Naive thymus-derived CD8-positive, alpha-beta T cell (primary cell): ENCODE results near the gene SLIT1. TPM values are rescaled to one million over a fixed set of nuclear protein-coding genes. Genes with fewer than 3 reads are reported as not detected.

Source experiments
- ATAC-seq, 2 donors: fragments of 150-1000 bp; cut with Tn5 transposase in 1 of 2; sonication (Bioruptor Pico), chemical (Tn5 transposase) in 1 of 2; 1 replicate in 1 of 2; 2 replicates in 1 of 2; pipeline ENCODE4 v1.10.0; 2021; ENCODE audit warnings: mild to moderate bottlenecking in 2 of 2, moderate library complexity in 2 of 2
- POLR2A ChIA-PET: fragments of 350-600 bp; sonication (Branson Sonifier 250); formaldehyde crosslinking; loops from one replicate; lab custom pipeline; 2021; ENCODE audit warnings: antibody characterized with exemption; lab: Charles Lee
- DNase-seq, 10 donors: peaks; one replicate each; pipeline versions ENCODE4 v3.0.0 to v3.0.0-alpha.2; 2020 to 2022
- H3K27ac Mint-ChIP-seq, 10 donors: one replicate each; pipeline ENCODE4 v1.8.0; 2020 to 2022; ENCODE audit warnings: mild to moderate bottlenecking in 10 of 10, mixed read lengths in 10 of 10, moderate library complexity in 4 of 10, inconsistent platforms in 1 of 10
- H3K27me3 Mint-ChIP-seq, 5 donors: one replicate each; pipeline ENCODE4 v1.8.0; 2021 to 2022; ENCODE audit warnings: mixed read lengths in 5 of 5
- H3K36me3 Mint-ChIP-seq, 3 donors: one replicate each; pipeline ENCODE4 v1.8.0; 2020 to 2022; ENCODE audit warnings: mixed read lengths in 3 of 3, mild to moderate bottlenecking in 2 of 3, inconsistent platforms in 1 of 3
- H3K4me1 Mint-ChIP-seq, 4 donors: one replicate each; pipeline ENCODE4 v1.8.0; 2021 to 2022; ENCODE audit warnings: mixed read lengths in 4 of 4
- H3K4me3 Mint-ChIP-seq, 10 donors: one replicate each; pipeline ENCODE4 v1.8.0; 2020 to 2022; ENCODE audit warnings: mild to moderate bottlenecking in 10 of 10, mixed read lengths in 10 of 10, moderate library complexity in 6 of 10, inconsistent platforms in 1 of 10
- H3K9me3 Mint-ChIP-seq, 9 donors: one replicate each; pipeline ENCODE4 v1.8.0; 2020 to 2022; ENCODE audit warnings: mixed read lengths in 9 of 9, mild to moderate bottlenecking in 3 of 9, inconsistent platforms in 1 of 9, moderate library complexity in 1 of 9
- polyA plus RNA-seq, 3 donors: library from polyadenylated mRNA; unstranded; fragments of 300-500 nt; fragmentation: Illumina TruSeq; gene quantifications; one replicate each; pipeline ENCODE4 v1.2.3, GENCODE V29; 2021
- total RNA-seq, 8 experiments: library from RNA in 2 of 8; stranded (reverse) in 2 of 8; gene quantifications; one replicate each; pipeline ENCODE4 v1.2.3 and lab custom pipeline; 2021 to 2026

The SLIT1 gene
- total and polyA plus RNA-seq, 5 experiments from 2014 or later = 0.05 to 0.26 (median 0.11) TPM; not detected in 2

DNA sequence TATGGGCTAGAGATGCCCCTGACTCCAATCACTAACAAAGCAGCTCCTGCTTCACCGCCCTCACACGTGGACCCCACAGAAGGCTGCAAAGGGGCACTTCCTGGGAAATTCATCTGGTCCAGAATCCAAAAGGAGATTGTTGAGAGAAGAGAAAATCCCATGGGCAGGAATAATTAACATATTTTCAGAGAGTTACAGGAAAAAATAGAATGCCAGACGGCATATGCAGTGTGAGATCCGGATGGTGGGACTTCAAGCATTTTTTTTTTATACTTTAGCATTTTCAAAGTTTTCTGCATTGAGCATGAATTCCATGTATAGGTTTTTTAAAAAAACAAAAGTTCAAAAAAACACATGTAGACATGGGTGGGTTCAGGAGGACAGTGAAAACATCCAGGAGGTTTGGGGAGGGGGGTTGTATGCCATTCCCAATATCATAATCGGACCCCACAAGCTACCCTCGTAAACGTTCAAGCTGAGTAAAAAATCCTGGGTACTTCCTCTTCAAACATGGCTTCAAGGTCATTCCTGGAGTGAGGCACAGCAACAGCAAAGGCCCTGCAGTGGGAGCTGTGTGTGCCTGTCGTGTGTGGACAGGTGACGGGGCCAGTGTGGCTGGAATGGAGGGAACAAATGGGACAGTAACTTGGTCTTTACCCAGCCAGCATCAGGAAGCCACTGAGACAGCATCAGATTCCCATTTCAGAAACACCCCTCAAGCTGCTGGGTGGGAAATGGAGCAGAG, 128.1 kb downstream of the SLIT1 start:
- POLR2A ChIA-PET = interaction anchor here (0.7 kb wide), 1 partner anchor 165 kb away, joined by 4 read pairs; no protein-coding TSS in a partner anchor
- no peak overlapping the region for H3K27ac Mint-ChIP-seq
- no peaks in the 10 kb centered on the region for H3K4me1 Mint-ChIP-seq
- no peaks in the 10 kb centered on the region for H3K9me3 Mint-ChIP-seq
- H3K4me3 Mint-ChIP-seq = no peak overlapping the region
- peaks cover 0 to 2% (median 0%) of the 10 kb centered on the region in 5 donors for H3K27me3 Mint-ChIP-seq
- ATAC-seq = no peak
- H3K36me3 Mint-ChIP-seq = no peaks in the 10 kb centered on the region
- no peak for DNase-seq

GRCh38 chr10:97056003-97056630, 129.6 kb downstream of the SLIT1 start:
- Mint-ChIP-seq H3K4me3 (no peak overlapping the region), H3K9me3 (no peaks in the 10 kb centered on the region), H3K27ac (no peak overlapping the region), H3K4me1 (no peaks in the 10 kb centered on the region), H3K36me3 (no peaks in the 10 kb centered on the region), H3K27me3 (peaks cover 0 to 2% (median 0%) of the 10 kb centered on the region in 5 donors)
- POLR2A ChIA-PET = no interaction called here
- no peak for ATAC-seq
- no peak for DNase-seq

- no peak for ATAC-seq
- Mint-ChIP-seq H3K27ac (no peak overlapping the region), H3K4me3 (no peak overlapping the region), H3K27me3 (peaks cover 0 to 9% (median 4%) of the 10 kb centered on the region in 5 donors), H3K4me1 (peaks cover 0 to 4% (median 0%) of the 10 kb centered on the region in 4 donors), H3K9me3 (peaks cover 0 to 2% (median 0%) of the 10 kb centered on the region in 9 donors), H3K36me3 (no peaks in the 10 kb centered on the region)
- no peak for DNase-seq
- POLR2A ChIA-PET = no interaction called here
These were observed 132.5 kb downstream of the SLIT1 start for GRCh38 chr10:97053276-97053675.

DNA sequence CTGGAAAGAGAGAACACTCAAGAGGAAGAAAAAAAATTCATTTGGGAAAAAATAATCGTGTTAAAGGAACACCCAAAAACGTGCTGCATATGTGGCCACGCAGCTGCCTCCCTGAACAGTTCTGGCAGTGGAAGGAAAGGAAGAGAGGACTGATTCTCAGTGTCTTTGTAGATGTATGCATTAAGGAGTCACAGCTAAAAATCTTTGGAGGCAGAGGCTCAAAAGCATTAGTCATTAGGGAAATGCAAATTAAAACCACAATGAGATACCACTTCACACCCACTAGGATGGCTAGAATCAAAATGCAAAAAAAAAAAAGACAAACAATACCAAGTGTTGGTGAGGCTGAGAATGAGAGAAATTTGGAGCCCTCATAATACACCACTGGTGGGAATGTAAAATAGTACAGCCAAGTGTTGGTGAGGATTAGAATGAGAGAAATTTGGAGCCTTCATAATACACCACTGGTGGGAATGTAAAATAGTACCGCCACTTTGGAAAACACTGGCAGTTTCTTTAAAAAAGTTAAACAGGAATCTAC, 134.7 kb downstream of the SLIT1 start:
- Mint-ChIP-seq H3K36me3 (no peaks in the 10 kb centered on the region), H3K4me1 (peaks cover 0 to 4% (median 0%) of the 10 kb centered on the region in 4 donors), H3K27ac (no peak overlapping the region), H3K4me3 (no peak overlapping the region), H3K27me3 (peaks cover 0 to 9% (median 4%) of the 10 kb centered on the region in 5 donors), H3K9me3 (peaks cover 0 to 2% (median 0%) of the 10 kb centered on the region in 9 donors)
- POLR2A ChIA-PET = no interaction called here
- DNase-seq (no peak), ATAC-seq (no peak)

DNA sequence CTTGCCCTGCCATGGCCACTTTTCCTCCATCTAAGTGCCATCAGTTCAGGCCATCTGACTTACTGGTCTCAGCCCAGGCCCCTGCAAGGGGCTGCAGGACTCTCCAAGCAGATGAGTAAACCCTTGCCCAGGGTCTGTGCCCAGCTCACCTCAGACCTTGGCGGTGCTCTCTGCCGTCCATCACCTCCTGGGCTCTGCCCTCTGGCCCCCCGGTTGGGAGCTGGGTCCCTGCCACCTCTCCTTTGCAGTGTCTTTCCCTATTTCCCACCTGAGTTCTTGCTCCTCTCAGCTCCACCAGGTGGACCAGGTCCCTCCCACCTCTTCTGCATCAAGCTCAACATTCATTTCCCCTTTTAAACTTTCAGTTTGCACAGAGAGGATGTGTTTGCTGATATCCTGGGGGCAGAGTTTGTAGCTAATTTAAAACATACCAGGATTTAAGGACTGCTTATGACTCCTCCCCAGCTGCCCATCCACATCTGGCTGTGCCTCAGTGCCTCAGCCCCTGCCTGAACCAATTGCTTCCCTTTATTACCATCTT, 135.5 kb downstream of the SLIT1 start:
- Mint-ChIP-seq H3K4me1 (peaks cover 0 to 4% (median 0%) of the 10 kb centered on the region in 4 donors), H3K9me3 (peaks cover 0 to 2% (median 0%) of the 10 kb centered on the region in 9 donors), H3K27ac (no peak overlapping the region), H3K4me3 (no peak overlapping the region), H3K27me3 (peaks cover 0 to 9% (median 4%) of the 10 kb centered on the region in 5 donors), H3K36me3 (no peaks in the 10 kb centered on the region)
- POLR2A ChIA-PET = no interaction called here
- ATAC-seq = no peak
- no peak for DNase-seq

DNA sequence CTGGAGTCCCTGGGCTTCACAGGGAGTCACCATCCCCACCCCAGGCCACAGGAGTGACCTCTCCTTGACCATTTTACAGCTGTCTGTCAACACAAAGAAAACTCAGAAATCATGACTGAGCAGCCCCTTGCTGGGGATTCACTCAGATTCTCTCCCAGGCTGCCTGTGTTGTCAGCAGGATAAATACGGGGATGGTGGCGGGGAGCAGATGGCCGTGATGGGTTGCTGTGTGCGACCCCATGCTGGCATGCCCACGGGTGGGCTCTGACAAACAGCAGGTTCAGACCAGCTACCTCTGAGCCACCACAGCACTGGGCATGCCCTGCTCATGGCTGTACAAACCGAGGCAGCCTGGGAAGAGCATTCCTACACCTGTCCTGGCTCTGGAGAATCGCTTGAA, 136.1 kb downstream of the SLIT1 start:
- peaks cover 0 to 9% (median 4%) of the 10 kb centered on the region in 5 donors for H3K27me3 Mint-ChIP-seq
- POLR2A ChIA-PET = no interaction called here
- no peaks in the 10 kb centered on the region for H3K36me3 Mint-ChIP-seq
- ATAC-seq (no peak), DNase-seq (no peak)
- no peak overlapping the region for H3K4me3 Mint-ChIP-seq
- peaks cover 0 to 4% (median 0%) of the 10 kb centered on the region in 4 donors for H3K4me1 Mint-ChIP-seq
- no peak overlapping the region for H3K27ac Mint-ChIP-seq
- peaks cover 0 to 4% (median 0%) of the 10 kb centered on the region in 9 donors for H3K9me3 Mint-ChIP-seq

DNA sequence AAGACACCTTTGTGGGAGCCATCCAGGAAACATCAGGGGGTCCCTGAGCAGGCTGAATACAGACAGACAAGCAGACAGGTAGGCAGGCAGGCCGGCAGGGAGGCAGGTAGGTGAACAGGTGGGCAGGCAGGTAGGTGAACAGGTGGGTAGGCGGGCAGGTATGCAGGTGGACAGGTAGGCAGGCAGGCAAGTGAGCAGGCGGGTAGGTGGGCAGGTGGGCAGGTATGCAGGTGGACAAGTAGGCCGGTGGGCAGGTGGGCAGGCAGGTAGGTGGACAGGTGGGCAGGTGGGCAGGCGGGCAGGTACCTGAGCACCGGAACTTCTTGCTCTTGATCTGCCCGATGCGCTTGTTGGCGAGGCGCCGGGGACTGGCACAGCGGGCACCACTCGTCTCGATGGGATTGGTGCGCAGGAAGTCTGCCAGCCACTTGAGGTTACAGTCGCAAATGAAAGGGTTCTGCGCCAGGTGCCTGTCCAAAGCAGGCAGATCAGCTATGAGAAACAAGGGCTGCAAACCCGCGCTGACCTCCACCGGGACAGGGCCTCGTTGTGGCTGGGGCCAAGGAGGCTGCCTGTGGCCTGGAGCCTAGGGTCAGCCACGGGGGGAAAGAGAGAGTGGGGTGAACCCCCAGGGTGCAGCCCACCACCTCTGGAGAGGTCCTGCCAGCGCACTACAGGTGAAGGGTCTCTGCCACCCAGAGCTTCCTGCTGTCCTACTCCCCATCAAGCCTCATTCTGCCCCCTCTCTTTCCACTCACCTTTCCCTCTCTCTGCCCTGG, 136.9 kb downstream of the SLIT1 start:
- H3K9me3 Mint-ChIP-seq = peaks cover 0 to 5% (median 0%) of the 10 kb centered on the region in 9 donors
- H3K27me3 Mint-ChIP-seq = peaks cover 0 to 9% (median 4%) of the 10 kb centered on the region in 5 donors
- POLR2A ChIA-PET = no interaction called here
- H3K4me3 Mint-ChIP-seq = no peak overlapping the region
- H3K36me3 Mint-ChIP-seq = no peaks in the 10 kb centered on the region
- ATAC-seq = no peak
- DNase-seq = no peak
- peak overlapping the region in 1 of 10 donors; percentile 65 for H3K27ac Mint-ChIP-seq
- peaks cover 0 to 4% (median 0%) of the 10 kb centered on the region in 4 donors for H3K4me1 Mint-ChIP-seq

DNA sequence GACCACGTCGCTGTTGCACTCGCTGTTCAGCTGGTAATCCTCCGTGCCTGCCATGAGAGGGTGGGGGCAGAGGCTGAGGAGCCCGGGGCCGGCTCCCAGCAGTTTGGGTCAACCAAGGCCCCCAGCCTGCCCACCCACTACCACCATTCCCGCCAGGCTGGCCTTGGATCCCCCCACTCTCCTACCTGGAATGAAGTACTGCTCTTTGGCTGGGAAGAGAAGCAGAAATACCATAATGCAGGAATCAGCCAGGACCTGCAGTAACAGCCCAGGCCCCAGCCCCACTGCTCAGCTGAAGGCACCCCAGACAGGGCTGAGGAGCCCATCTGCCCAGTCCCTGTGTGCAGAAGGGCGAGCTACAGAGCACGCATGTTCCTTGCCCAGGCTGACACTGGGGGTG, 138.0 kb downstream of the SLIT1 start:
- POLR2A ChIA-PET = no interaction called here
- no peak overlapping the region for H3K27ac Mint-ChIP-seq

GRCh38 chr10:97047083-97047736, 138.5 kb downstream of the SLIT1 start:
- Mint-ChIP-seq H3K4me1 (peaks cover 0 to 4% (median 0%) of the 10 kb centered on the region in 4 donors), H3K36me3 (no peaks in the 10 kb centered on the region), H3K27ac (no peak overlapping the region), H3K4me3 (no peak overlapping the region), H3K9me3 (peaks cover 0 to 5% (median 0%) of the 10 kb centered on the region in 9 donors), H3K27me3 (peaks cover 0 to 9% (median 4%) of the 10 kb centered on the region in 5 donors)
- DNase-seq (no peak), ATAC-seq (no peak)
- POLR2A ChIA-PET = no interaction called here

More for the DNA sequence above, 138.0 kb downstream of the SLIT1 start:
- H3K4me3 Mint-ChIP-seq = no peak overlapping the region
- peaks cover 0 to 9% (median 4%) of the 10 kb centered on the region in 5 donors for H3K27me3 Mint-ChIP-seq
- peaks cover 0 to 5% (median 0%) of the 10 kb centered on the region in 9 donors for H3K9me3 Mint-ChIP-seq
- H3K36me3 Mint-ChIP-seq = no peaks in the 10 kb centered on the region
- no peak for ATAC-seq
- DNase-seq = no peak
- peaks cover 0 to 4% (median 0%) of the 10 kb centered on the region in 4 donors for H3K4me1 Mint-ChIP-seq

DNA sequence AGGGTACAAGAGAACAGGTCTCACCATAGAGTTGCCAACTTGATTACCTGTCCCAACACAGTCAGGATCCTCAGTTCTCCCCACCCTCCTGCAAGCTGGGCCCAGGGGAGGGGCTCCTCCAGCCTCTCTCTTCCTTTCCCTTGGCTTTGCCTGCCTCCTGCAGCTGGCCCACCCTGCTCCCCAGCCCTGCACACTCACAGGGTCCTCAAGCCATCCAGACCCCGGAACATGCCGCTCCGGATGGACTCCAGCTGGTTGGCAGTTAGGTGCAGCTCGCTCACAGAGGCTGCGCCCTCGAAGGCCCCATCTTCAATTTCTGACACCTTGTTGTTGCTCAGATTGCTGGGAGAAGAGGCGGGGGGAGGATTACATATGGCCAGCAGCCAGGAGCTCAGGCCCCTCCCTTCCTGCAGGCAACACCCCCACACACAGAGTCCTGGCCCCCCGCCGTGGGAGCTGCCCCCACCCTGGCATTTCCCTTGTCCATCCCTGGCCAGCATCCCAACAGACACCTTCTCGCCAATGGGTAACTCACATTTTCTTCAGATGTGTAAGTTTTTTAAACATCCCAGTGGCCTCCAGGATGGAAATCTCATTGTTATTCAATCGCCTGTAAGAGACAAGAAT, 139.2 kb downstream of the SLIT1 start:
- Mint-ChIP-seq H3K4me3 (no peak overlapping the region), H3K27ac (peak overlapping the region in 1 of 10 donors; percentile 67), H3K36me3 (no peaks in the 10 kb centered on the region), H3K27me3 (peaks cover 0 to 9% (median 4%) of the 10 kb centered on the region in 5 donors), H3K9me3 (peaks cover 0 to 5% (median 0%) of the 10 kb centered on the region in 9 donors), H3K4me1 (peaks cover 0 to 4% (median 0%) of the 10 kb centered on the region in 4 donors)
- DNase-seq (no peak), ATAC-seq (no peak)
- POLR2A ChIA-PET = no interaction called here

GRCh38 chr10:97043563-97043855, 142.2 kb downstream of the SLIT1 start:
- peaks cover 0 to 2% (median under 1%) of the 10 kb centered on the region in 4 donors for H3K4me1 Mint-ChIP-seq
- DNase-seq (no peak), ATAC-seq (no peak)
- no peaks in the 10 kb centered on the region for H3K36me3 Mint-ChIP-seq
- peaks cover 0 to 5% (median 0%) of the 10 kb centered on the region in 9 donors for H3K9me3 Mint-ChIP-seq
- peak overlapping the region in 1 of 10 donors; percentile 79 for H3K27ac Mint-ChIP-seq
- POLR2A ChIA-PET = no interaction called here
- H3K27me3 Mint-ChIP-seq = peaks cover 0 to 4% (median 0%) of the 10 kb centered on the region in 5 donors
- no peak overlapping the region for H3K4me3 Mint-ChIP-seq
